PFSK-1 (cell line): ENCODE measurements around the gene SEMA3C.

Experiments used
- FOXP2 ChIP-seq: optimal IDR thresholded peaks from 2 replicates; pipeline ENCODE3; 2011; ENCODE audit warnings: borderline replicate concordance, control low read depth, inconsistent platforms; ENCODE audit not compliant: insufficient read depth; ENCODE audit errors: extremely low read length, extremely low read depth
- POLR2AphosphoS5 ChIP-seq: IDR thresholded peaks from 2 replicates; pipeline ENCODE4 v1.6.1; 2012; ENCODE audit warnings: low read depth, mild to moderate bottlenecking, control low read depth, low read length, moderate library complexity
- SIN3A ChIP-seq: IDR thresholded peaks from 2 replicates; pipeline ENCODE4 v1.6.1; 2012; ENCODE audit warnings: mild to moderate bottlenecking, low read length, moderate library complexity, borderline replicate concordance; ENCODE audit not compliant: insufficient read depth
- TAF1 ChIP-seq: IDR thresholded peaks from 2 replicates; pipeline ENCODE4 v1.6.1; 2012; ENCODE audit warnings: low read length, control low read depth, borderline replicate concordance; ENCODE audit not compliant: insufficient read depth
- TF ChIP-seq, protein P1 (sequence below), 2 experiments: IDR thresholded peaks; 2 replicates each; pipeline versions ENCODE4 v1.6.1 to v1.8.0; 2011 to 2012; ENCODE audit warnings: low read depth in 2 of 2, low read length in 2 of 2, control low read depth in 1 of 2, inconsistent platforms in 1 of 2, mild to moderate bottlenecking in 1 of 2, moderate library complexity in 1 of 2; ENCODE audit not compliant: insufficient read depth in 1 of 2

DNA sequence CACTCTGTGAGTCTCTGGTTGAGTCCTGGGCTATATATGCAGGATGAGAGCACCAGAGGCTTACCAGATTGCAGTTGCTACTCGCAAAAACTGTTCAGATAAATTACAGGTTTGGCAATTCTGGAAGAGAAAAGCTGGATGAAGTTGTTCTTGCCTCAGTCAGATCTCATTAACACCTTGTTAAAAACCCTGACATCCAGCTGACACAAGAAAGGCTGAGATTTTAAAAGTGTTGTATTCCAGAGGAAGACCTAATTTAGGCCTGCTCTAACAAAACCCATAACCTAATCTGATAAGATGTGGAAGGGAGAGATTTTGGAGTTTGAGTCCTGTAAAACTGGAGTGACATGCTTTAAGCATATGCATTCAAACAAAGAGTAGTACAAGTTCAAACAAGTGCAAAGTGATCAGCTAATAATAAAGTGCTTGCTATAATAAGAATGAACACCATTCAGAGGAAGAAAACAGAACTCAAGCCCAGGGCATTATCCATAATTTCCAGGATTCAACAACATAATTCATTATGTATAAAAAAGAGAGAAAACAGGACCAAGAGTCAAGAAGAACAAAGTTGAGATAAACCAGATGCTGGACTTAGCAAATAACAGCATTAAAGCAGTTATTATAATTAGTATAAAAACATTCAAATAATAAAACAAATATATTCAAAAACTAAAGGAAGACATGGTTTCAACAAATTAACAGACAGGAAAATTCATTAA is 144.9 kb downstream of the SEMA3C start:
- TF ChIP-seq POLR2AphosphoS5, result no peak
- no peak for TF ChIP-seq TAF1
- TF ChIP-seq, protein P1, sequence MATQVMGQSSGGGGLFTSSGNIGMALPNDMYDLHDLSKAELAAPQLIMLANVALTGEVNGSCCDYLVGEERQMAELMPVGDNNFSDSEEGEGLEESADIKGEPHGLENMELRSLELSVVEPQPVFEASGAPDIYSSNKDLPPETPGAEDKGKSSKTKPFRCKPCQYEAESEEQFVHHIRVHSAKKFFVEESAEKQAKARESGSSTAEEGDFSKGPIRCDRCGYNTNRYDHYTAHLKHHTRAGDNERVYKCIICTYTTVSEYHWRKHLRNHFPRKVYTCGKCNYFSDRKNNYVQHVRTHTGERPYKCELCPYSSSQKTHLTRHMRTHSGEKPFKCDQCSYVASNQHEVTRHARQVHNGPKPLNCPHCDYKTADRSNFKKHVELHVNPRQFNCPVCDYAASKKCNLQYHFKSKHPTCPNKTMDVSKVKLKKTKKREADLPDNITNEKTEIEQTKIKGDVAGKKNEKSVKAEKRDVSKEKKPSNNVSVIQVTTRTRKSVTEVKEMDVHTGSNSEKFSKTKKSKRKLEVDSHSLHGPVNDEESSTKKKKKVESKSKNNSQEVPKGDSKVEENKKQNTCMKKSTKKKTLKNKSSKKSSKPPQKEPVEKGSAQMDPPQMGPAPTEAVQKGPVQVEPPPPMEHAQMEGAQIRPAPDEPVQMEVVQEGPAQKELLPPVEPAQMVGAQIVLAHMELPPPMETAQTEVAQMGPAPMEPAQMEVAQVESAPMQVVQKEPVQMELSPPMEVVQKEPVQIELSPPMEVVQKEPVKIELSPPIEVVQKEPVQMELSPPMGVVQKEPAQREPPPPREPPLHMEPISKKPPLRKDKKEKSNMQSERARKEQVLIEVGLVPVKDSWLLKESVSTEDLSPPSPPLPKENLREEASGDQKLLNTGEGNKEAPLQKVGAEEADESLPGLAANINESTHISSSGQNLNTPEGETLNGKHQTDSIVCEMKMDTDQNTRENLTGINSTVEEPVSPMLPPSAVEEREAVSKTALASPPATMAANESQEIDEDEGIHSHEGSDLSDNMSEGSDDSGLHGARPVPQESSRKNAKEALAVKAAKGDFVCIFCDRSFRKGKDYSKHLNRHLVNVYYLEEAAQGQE (IDR thresholded peaks at IDR 0.05; ENCODE audit: insufficient read depth in 1 of 2, low read depth in 2 of 2, low read length in 2 of 2), result no peak
- no peak for TF ChIP-seq SIN3A
- no peak for TF ChIP-seq FOXP2
